B cell (primary cell): ENCODE data around the gene UBE2G2. TPM values are rescaled to one million over a fixed set of nuclear protein-coding genes. Genes with fewer than 3 reads are reported as not detected.

Source experiments
- ATAC-seq: fragments of 200-7000 bp; cut with Tn5 transposase; one replicate; pipeline ENCODE4 v1.10.0; 2021; ENCODE audit warnings: low read depth, mild to moderate bottlenecking, moderate number of reproducible peaks, moderate library complexity
- CTCF ChIA-PET: fragments of 350-600 bp; sonication (Branson Sonifier 250); formaldehyde crosslinking; loops from one replicate; lab custom pipeline; 2021; ENCODE audit warnings: antibody characterized with exemption, inconsistent platforms; lab: Charles Lee
- POLR2A ChIA-PET: fragments of 350-600 bp; sonication (Branson Sonifier 250); formaldehyde crosslinking; loops from one replicate; lab custom pipeline; 2021; ENCODE audit warnings: antibody characterized with exemption; lab: Charles Lee
- DNase-seq: peaks from one replicate; pipeline ENCODE4 v3.0.0; 2013
- H2AFZ ChIP-seq: 2 replicates; pipeline ENCODE4 v1.6.1; 2012; ENCODE audit warnings: mild to moderate bottlenecking, low read depth, low read length; ENCODE audit not compliant: insufficient read depth, poor library complexity, severe bottlenecking
- H3K27ac ChIP-seq, 2 donors: 1 replicate in 1 of 2; 2 replicates in 1 of 2; pipeline ENCODE4 v1.5.1; 2012 to 2013; ENCODE audit warnings: low read length in 2 of 2, mild to moderate bottlenecking in 2 of 2, moderate library complexity in 1 of 2
- H3K27me3 ChIP-seq, 4 experiments: fragments of 200-600 bp in 1 of 4; sonication (generic) in 1 of 4; replicated peaks in 1 of 4; 1 replicate in 2 of 4; 2 replicates in 2 of 4; pipeline versions ENCODE4 v1.6.1 to v1.7.0; 2013 to 2016; ENCODE audit warnings: low read length in 3 of 4, mild to moderate bottlenecking in 2 of 4, mixed read lengths in 1 of 4, moderate library complexity in 1 of 4; ENCODE audit not compliant: insufficient read depth in 4 of 4, control insufficient read depth in 3 of 4; ENCODE audit errors: control extremely low read depth in 1 of 4
- H3K36me3 ChIP-seq, 2 experiments: replicated peaks in 1 of 2; 1 replicate in 1 of 2; 2 replicates in 1 of 2; pipeline versions ENCODE4 v1.6.1 to v1.7.1; 2013; ENCODE audit warnings: low read length in 1 of 2; ENCODE audit not compliant: insufficient read depth in 2 of 2, control insufficient read depth in 1 of 2; ENCODE audit errors: control extremely low read depth in 1 of 2, extremely low read depth in 1 of 2
- H3K4me1 ChIP-seq, 2 donors: fragments of 200-600 bp in 1 of 2; sonication (generic) in 1 of 2; 1 replicate in 1 of 2; 2 replicates in 1 of 2; pipeline versions ENCODE4 v1.5.1 to v1.6.1; 2013 to 2017; ENCODE audit warnings: low read length in 2 of 2; ENCODE audit not compliant: control insufficient read depth in 2 of 2, insufficient read depth in 2 of 2
- H3K4me2 ChIP-seq: replicated peaks from 2 replicates; pipeline ENCODE3; 2012; ENCODE audit warnings: mild to moderate bottlenecking, low read depth, low read length; ENCODE audit not compliant: poor library complexity, severe bottlenecking
- H3K4me3 ChIP-seq, 5 experiments: fragments of 200-600 bp in 1 of 5; sonication (generic) in 1 of 5; 1 replicate in 3 of 5; 2 replicates in 2 of 5; pipeline versions ENCODE4 v1.5.1 to v1.7.0; 2011 to 2016; ENCODE audit warnings: low read length in 4 of 5, mild to moderate bottlenecking in 4 of 5, low read depth in 2 of 5, control low read depth in 1 of 5, moderate library complexity in 1 of 5; ENCODE audit not compliant: insufficient read depth in 1 of 5; ENCODE audit errors: control extremely low read depth in 1 of 5, extremely low read depth in 1 of 5
- H3K79me2 ChIP-seq: fragments of 200-600 bp; sonication (generic); one replicate; pipeline ENCODE4 v1.6.0; 2016; ENCODE audit warnings: low read length; ENCODE audit not compliant: control insufficient read depth, insufficient read depth
- H3K9ac ChIP-seq: fragments of 200-600 bp; sonication (generic); 2 replicates; pipeline ENCODE4 v1.6.1; 2017; ENCODE audit warnings: mild to moderate bottlenecking, low read length, moderate library complexity
- H3K9me3 ChIP-seq, 3 donors: one replicate each; pipeline versions ENCODE4 v1.6.1 to v1.7.1; 2013; ENCODE audit warnings: low read length in 2 of 3; ENCODE audit not compliant: control insufficient read depth in 2 of 3, insufficient read depth in 1 of 3; ENCODE audit errors: control extremely low read depth in 1 of 3
- H4K20me1 ChIP-seq: 2 replicates; pipeline ENCODE4 v1.6.0; 2012; ENCODE audit warnings: mild to moderate bottlenecking, low read length; ENCODE audit not compliant: insufficient read depth, control insufficient read depth, poor library complexity, severe bottlenecking
- H3K27ac Mint-ChIP-seq: one replicate; pipeline ENCODE4 v1.8.0; 2021; ENCODE audit warnings: mixed read lengths
- H3K27me3 Mint-ChIP-seq: one replicate; pipeline ENCODE4 v1.8.0; 2021; ENCODE audit warnings: mixed read lengths
- H3K4me1 Mint-ChIP-seq: one replicate; pipeline ENCODE4 v1.8.0; 2021; ENCODE audit warnings: mixed read lengths
- H3K4me3 Mint-ChIP-seq: one replicate; pipeline ENCODE4 v1.8.0; 2021; ENCODE audit warnings: mixed read lengths
- H3K9me3 Mint-ChIP-seq: one replicate; pipeline ENCODE4 v1.8.0; 2022; ENCODE audit warnings: mixed read lengths; ENCODE audit not compliant: insufficient read depth
- EZH2 ChIP-seq: IDR thresholded peaks from 2 replicates; pipeline ENCODE4 v1.6.1; 2012; ENCODE audit warnings: borderline replicate concordance, low read depth, mild to moderate bottlenecking, moderate library complexity, low read length; ENCODE audit not compliant: insufficient read depth, poor library complexity, severe bottlenecking
- WGBS: methylation state at CpG from one replicate; pipeline ENCODE4 v1.1.5; 2013; ENCODE audit warnings: missing lambda C conversion rate; ENCODE audit not compliant: insufficient coverage; 5-methylcytosine and 5-hydroxymethylcytosine counted together
- intact Hi-C: fragments of 100-400 bp; cut with micrococcal nuclease; formaldehyde crosslinking; loops from one replicate; pipeline ENCODE4 v1.10.0; 2022
- polyA plus RNA-seq: library from polyadenylated mRNA; depleted of rRNA; stranded (reverse); fragments of >200 nt; gene quantifications from 2 replicates; pipeline ENCODE4 v1.2.3, GENCODE V29; 2012
- total RNA-seq, 2 donors: library from RNA; stranded (reverse); fragments of 120-200 nt in 1 of 2; gene quantifications; 1 replicate in 1 of 2; 2 replicates in 1 of 2; pipeline versions ENCODE4 v1.2.3 to v1.2.4, GENCODE V29; 2013 to 2022
- TF ChIP-seq, protein P1 (sequence below): fragments of 200-600 bp; IDR thresholded peaks from one replicate; pipeline ENCODE4 v1.8.0; 2022; ENCODE audit warnings: antibody characterized with exemption, mild to moderate bottlenecking

UBE2G2 gene
- total and polyA plus RNA-seq, 2 donors (not counting 1 experiment from before 2014, with no cell fraction given): 96.4 to 109 TPM

- no peak overlapping the region for H2AFZ ChIP-seq
- peaks cover 10% of the 10 kb centered on the region for H3K9me3 Mint-ChIP-seq
Measured at GRCh38 chr21:44829507-44830092, 28.0 kb upstream of the UBE2G2 start.

More at GRCh38 chr21:44829507-44830092, 28.0 kb upstream of the UBE2G2 start:
- ATAC-seq (no peak), DNase-seq (no peak)
- no peaks in the 10 kb centered on the region for H3K36me3 ChIP-seq
- Mint-ChIP-seq H3K27ac (no peak overlapping the region), H3K4me3 (no peak overlapping the region), H3K4me1 (peaks cover 20% of the 10 kb centered on the region), H3K27me3 (no peaks in the 10 kb centered on the region)
- no peaks in the 10 kb centered on the region for H3K79me2 ChIP-seq
- peaks cover 0 to 5% (median 1%) of the 10 kb centered on the region in 4 experiments for H3K27me3 ChIP-seq
- H3K4me3 ChIP-seq: no peak overlapping the region
- peaks cover 6 to 14% of the 10 kb centered on the region in 2 donors for H3K4me1 ChIP-seq
- H3K4me2 ChIP-seq: no peak overlapping the region
- no CpG with 5 or more reads among the region's 2 CpGs for WGBS
- H4K20me1 ChIP-seq: no peaks in the 10 kb centered on the region
- H3K9me3 ChIP-seq: peaks cover 3 to 19% (median 13%) of the 10 kb centered on the region in 3 donors
- no peak overlapping the region for H3K27ac ChIP-seq
- POLR2A ChIA-PET: no interaction called here
- H3K9ac ChIP-seq: no peak overlapping the region
- CTCF ChIA-PET: no interaction called here
- TF ChIP-seq, protein P1, sequence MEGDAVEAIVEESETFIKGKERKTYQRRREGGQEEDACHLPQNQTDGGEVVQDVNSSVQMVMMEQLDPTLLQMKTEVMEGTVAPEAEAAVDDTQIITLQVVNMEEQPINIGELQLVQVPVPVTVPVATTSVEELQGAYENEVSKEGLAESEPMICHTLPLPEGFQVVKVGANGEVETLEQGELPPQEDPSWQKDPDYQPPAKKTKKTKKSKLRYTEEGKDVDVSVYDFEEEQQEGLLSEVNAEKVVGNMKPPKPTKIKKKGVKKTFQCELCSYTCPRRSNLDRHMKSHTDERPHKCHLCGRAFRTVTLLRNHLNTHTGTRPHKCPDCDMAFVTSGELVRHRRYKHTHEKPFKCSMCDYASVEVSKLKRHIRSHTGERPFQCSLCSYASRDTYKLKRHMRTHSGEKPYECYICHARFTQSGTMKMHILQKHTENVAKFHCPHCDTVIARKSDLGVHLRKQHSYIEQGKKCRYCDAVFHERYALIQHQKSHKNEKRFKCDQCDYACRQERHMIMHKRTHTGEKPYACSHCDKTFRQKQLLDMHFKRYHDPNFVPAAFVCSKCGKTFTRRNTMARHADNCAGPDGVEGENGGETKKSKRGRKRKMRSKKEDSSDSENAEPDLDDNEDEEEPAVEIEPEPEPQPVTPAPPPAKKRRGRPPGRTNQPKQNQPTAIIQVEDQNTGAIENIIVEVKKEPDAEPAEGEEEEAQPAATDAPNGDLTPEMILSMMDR: no peak
- no peak for TF ChIP-seq EZH2
- intact Hi-C loops: no loop called here
